HG03354 (cell line): Measurements from ENCODE around the gene BRME1.

Source experiments
- ATAC-seq: cut with Tn5 transposase; IDR thresholded peaks from one replicate; pipeline ENCODE4 v1.9.1; 2021; ENCODE audit warnings: mild to moderate bottlenecking; ENCODE audit not compliant: unreplicated experiment, poor library complexity, severe bottlenecking

BRME1 gene

DNA sequence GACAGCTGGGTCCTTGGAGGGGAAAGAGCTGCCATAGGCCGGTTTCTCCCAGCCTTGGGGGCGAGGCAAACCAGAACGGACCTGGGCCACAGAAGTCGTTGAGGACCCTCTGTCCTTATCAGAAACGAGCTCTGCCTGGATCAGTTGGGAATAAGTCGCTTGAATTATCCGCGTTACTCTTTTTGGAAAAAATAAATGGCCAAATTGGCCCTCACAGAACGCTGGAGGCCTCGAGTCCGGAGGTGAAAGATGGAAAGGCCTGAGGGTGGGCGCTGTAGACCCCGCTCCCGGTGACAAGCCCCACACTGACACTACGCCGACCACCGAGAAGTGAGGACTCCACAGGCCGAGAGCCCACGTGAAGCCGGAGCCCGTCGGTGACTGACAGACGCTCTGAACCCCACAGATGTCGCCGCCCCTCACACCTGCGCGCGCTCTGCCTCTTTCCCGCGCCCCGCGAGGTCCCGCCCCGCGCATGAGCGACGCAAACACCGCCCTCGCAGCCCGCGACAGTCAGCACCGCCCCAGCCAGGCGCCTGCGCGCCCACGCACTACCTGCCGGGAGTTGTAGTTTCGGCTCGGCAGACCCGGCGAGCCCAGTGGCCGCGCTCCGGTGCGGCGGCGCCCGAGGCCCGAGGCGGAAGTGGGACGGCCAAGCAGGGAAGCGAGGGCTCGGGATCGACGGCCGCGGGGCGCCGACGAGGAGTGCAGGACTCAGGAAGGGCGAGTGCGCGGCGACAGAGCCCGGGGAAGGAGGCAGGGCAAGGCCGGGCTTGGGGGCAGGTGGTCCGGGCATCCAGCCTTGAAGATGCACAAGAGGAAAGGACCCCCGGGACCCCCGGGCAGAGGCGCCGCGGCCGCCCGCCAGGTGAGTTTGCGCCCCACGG, at the start of gene BRME1, which contains the start of gene CC2D1A:
Gene BRME1 (minus strand): TSS at position 484 of the 887 bp plus-strand sequence. CDS start 1,225 bp downstream, outside the sequence.
Gene CC2D1A (plus strand): TSS at position 568 of the 887 bp plus-strand sequence. CDS start 241 bp downstream, at position 809.
- peak; percentile 94 for ATAC-seq

GRCh38 chr19:13954185-13954584, 48.3 kb upstream of the BRME1 start:
- no peak for ATAC-seq

- no peak for ATAC-seq
These were observed 47.1 kb upstream of the BRME1 start for GRCh38 chr19:13952931-13953531.

GRCh38 chr19:13952154-13952930, 46.4 kb upstream of the BRME1 start, which contains the start of gene DCAF15:
Gene DCAF15 (plus strand): TSS chr19:13952509. CDS start chr19:13952513, 4 bp downstream.
- peak; percentile 97 for ATAC-seq

- ATAC-seq, result peak; percentile 1
These were observed 45.9 kb upstream of the BRME1 start for GRCh38 chr19:13951799-13952153.

- no peak for ATAC-seq
These were observed 45.1 kb upstream of the BRME1 start for GRCh38 chr19:13951043-13951442.

DNA sequence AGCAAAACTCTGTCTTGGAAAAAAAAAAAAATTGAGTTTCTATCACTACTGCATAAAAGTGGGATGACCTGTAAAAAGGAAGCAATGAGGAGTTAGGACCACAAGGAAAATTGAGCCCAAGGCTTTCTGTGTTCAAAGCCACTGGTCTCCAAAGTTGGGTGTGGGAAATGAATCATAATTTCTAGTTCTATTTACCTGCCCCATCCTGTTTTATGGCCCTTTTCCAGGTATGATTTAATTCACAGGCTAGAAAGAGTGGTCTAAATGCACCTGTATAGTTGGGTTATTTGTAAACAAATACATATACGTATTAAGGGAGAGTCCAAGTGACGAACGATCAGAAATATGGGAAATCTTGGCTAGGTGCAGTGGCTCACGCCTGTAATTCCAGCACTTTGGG, 40.5 kb upstream of the BRME1 start:
- ATAC-seq, result no peak

DNA sequence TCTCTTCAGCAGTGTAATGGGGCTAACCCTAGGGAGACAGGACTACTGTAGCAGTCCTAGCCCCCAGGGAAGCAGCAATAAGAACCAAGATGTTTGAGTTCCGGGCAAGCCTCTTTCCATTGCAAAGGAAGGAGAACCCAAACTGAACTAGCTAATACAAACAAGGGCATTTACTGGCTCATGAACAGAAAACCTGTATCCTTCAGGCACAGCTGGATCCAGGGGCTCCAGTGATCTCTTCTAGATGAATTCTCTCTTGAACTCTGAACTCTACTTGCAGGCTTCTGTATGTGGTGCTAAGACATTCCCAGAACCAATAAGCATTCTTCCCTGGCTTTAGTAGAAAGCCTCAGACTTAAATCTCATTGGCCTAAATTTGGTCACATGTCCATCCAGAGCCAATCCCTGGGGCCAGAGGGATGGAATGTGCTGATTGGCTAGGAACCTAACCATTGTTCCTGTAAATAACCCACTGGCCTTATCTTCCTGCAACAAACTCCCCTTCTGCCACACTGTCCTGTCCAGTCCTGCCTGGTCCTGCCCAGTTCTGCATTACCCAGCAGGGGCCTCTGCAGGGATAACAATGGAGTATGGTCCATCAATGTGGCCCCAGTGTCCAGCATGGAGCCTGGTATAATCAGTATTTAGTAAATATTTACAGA, 36.2 kb upstream of the BRME1 start:
- ATAC-seq, result no peak

GRCh38 chr19:13938301-13939064, 32.6 kb upstream of the BRME1 start, which contains the start of gene PODNL1:
Gene PODNL1 (minus strand): TSS chr19:13938417. CDS start chr19:13938181, 236 bp downstream.
- no peak for ATAC-seq

DNA sequence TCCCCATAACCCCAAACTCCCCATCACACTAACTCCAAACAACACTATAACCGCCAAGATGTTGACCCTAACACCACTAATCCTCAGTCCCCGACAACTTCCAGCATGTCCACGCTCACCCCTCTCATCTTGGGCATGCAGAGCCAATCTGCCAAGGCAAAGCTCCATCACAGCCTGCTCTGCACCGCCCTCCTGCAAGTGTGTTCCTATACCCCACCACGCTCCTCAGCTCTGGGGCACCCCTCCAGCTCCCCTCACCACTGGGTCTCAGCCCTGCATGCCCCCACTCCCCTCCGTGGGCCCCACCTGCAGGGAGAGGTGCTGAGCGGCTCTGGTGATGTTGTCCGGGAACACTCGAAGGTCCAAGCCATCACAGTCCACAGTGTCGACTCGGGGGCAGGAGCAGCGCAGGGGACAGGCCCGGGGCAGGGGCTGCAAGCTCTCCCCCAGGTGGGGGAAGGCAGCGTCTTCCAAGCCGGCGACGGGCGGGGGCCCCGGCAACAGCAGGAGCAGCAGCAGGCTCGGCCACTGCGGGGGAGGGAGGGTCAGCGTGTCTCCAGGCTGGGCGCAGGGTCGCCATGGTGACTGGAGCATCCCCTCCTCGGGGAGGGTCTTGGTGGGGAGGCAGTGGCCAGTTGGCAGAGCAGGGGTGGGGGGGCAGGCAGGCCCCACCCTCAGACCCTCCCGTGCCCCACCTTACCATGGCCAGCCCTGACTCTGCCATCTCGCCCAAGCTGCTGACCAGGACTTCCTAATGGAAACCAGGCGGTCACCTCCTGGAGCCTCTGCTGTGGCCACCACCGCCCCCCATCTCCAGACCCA, 31.8 kb upstream of the BRME1 start:
- ATAC-seq, result no peak

DNA sequence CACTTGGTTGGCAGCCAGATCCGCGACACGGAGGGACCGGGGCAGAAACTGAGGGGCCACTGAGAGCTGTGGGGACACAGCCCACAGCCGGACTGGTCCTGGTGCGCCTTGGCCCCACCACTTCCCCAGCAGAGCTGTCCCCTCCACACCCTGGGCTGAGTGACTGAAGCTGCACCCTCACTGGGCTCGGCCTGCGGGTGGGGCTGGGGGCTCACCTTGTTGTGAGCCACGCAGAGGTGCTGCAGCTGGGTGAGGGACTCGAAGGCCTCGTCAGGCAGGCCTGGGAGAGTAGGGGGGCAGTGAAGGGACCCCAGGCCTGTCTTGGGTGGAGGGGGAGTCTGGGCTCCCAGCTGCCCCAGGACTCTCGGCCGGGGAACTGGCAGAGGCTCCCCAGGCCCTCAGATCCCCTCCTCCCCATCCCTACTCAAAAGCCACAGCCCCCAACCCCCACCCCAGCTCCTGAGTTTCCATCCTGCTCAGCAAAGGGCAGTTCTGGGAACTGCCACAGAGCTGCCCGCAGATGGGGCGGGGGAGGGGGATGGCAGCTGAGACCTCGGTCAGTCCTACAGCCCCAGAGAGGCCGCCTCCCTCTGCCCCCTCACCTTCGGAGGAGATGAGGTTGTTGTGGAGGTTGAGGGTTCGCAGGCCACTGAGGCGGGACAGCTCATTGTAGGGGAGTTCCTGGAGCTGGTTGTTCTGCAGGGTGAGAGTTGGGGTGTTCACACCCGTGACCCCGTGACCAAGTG, 30.0 kb upstream of the BRME1 start:
- no peak for ATAC-seq

GRCh38 chr19:13934785-13935109, 28.8 kb upstream of the BRME1 start:
- ATAC-seq, result no peak

GRCh38 chr19:13932911-13933393, 27.0 kb upstream of the BRME1 start:
- no peak for ATAC-seq

DNA sequence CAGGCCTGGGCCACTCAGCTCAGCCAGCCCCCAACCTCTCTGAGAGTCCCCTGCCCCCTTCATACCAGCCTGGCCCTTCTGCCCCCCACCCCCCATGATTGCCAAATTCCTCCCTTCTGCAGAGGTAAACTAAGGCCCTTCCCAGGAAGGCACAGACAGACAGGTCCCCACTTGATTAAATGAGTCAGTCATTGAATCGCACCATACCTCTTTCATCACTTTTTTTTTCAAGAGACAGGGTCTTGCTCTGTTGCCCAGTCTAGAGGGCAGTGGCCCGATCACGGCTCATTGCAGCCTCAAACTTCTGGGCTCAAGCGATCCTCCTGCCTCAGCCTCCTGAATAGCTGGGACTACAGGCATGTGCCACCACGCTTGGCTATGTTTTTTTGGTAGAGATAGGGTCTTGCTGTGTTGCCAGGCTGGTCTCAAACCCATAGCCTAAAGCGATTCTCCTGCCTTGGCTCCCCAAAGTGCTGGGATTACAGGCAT, 26.3 kb upstream of the BRME1 start:
- ATAC-seq, result no peak

GRCh38 chr19:13931391-13932148, 25.7 kb upstream of the BRME1 start:
- ATAC-seq, result no peak

DNA sequence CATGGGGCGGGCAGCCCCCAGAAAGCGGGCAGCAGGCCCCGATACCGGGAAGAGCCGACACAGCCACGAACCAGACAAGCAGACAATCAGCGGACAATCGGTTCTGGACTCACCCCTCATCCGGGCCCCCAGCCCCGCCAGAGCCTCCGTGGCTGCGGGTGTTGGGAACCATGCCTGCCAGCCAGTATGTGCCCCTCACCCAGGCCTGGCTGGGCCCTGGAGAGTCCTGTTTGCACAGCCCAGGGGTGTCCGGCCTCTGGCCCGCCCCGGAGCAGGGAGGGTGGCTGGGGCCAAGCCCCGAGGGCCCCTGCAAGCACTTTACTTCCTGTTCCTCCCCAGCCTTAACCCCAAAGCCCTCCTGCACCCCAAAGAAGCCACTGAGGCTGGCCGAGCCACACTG, 24.5 kb upstream of the BRME1 start:
- ATAC-seq, result no peak

DNA sequence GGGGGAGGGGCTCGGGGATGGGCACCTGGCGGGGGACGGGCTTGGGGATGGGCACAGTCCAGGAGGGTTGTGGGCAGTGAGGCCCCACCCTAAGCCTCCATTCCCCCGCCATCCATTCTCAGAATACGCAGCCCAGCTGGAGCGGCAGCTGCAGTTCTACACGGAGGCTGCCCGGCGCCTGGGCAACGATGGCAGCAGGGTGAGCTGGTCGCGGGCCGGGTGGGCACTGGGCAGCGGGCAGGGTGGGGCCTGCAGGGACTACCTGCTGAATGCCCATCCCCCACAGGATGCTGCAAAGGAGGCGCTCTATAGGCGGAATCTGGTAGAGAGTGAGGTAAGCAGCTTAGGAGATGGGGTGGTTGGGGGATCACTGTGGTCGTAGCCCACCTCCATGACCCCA, 24.0 kb upstream of the BRME1 start:
- no peak for ATAC-seq
